GM18519 (cell line): ENCODE measurements around the gene OR9Q1.

Experiments
- ATAC-seq: cut with Tn5 transposase; IDR thresholded peaks from one replicate; pipeline ENCODE4 v1.9.1; 2021; ENCODE audit warnings: mild to moderate bottlenecking, moderate library complexity; ENCODE audit not compliant: unreplicated experiment, low FRiP score

Gene OR9Q1

DNA sequence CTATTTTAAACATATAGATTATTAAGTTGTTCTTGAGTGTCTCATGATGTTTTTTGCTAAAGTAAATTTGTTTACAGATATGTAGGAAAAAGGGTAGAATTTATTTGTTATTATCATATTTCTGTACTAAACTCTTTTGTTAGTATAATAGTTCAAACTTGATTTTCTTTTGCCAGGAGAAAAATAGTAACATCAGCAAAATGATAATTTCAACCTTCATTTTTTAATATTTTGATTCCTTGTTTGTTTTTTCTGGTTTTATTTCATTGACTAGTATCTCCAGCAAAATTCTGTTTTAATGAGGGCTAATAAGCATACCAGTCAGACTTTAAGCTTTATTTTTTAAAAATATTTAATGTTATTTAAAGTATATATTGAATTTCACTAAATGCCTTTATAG lies 192.8 kb downstream of the OR9Q1 start:
- no peak for ATAC-seq

DNA sequence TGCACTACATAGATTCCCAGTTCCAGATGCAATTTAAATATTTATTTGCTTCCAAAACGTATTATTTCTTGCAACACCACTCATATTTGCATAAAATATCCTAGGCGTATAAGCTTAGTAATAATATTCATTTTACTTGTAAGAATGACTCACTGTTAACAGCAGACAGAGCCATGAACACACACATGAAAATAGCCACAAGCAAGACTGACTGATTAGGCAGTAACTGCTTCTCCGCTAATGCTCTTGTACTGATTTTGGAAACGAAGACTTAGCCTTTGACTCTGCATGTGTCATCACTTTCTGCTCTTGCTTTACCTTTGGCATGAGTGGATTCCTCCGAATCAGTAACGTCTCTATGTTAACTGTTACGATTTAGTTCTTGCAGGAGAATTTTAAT lies 199.0 kb downstream of the OR9Q1 start:
- ATAC-seq = no peak

DNA sequence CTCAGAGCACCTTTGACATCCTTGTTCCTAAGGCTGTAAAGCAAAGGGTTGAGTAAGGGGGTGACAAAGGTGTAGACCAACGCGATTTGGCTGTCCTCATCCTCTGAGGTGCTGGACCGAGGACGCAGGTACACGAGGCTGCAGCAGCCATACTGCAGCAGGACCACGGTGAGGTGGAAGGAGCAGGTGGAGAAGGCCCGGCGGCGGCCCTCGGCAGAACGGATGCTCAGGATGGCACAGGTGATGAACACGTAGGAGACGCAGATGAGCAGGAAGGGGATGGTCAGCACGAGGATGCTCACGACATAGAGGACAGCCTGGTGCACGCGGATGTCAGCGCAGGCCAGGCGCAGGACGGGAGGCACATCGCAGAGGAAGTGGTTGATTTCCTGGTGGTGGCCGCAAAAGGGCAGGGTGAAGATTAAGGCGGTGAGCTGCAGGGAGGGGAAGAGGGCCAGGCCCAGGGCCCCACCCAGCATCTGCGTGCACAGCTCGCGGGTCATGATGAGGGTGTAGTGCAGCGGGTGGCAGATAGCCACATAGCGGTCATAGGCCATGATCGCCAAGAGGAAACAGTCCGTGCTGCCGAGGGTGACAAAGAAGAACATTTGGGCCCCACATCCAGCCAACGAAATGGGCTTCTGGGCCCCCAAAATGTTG lies 204.4 kb downstream of the OR9Q1 start:
- no peak for ATAC-seq
